ENCODE results near the gene C5orf22. TPM values are rescaled to one million over a fixed set of nuclear protein-coding genes. Genes with fewer than 3 reads are reported as not detected.
A peak's percentile ranks its signal among the peaks of the same experiment; 100 is the strongest.

C5orf22 gene
- total and polyA plus RNA-seq, 2 of the 13 experiments (the other 11 are each of a cell fraction or from before 2014, with no cell fraction given): 14.0 to 21.5 TPM

- no peak for TF ChIP-seq ZNF646 (CRISPR knock-in tag; IDR thresholded peaks at IDR 0.05)
- TF ChIP-seq YY1 (IDR thresholded peaks at IDR 0.05; ENCODE audit: insufficient read depth, insufficient replicate concordance, low read depth, low read length): peak; percentile 53
- TF ChIP-seq HDAC6 (IDR thresholded peaks at IDR 0.05; ENCODE audit: low read depth, low read length): no peak
- no peak for TF ChIP-seq ZNF660 (CRISPR knock-in tag; IDR thresholded peaks at IDR 0.05; ENCODE audit: borderline replicate concordance, low read depth)
- no peak for TF ChIP-seq ZBTB1 (CRISPR knock-in tag; IDR thresholded peaks at IDR 0.05; ENCODE audit: borderline replicate concordance)
- TF ChIP-seq ZBTB37 (CRISPR knock-in tag; IDR thresholded peaks at IDR 0.05): no peak
- no peak for TF ChIP-seq ZBTB4 (CRISPR knock-in tag; IDR thresholded peaks at IDR 0.05; ENCODE audit: borderline replicate concordance)
- peak; percentile 77 for TF ChIP-seq CREB1 (IDR thresholded peaks at IDR 0.05)
- peak; percentile 86 for TF ChIP-seq CREB1 (CRISPR knock-in tag; IDR thresholded peaks at IDR 0.05)
- no peak for TF ChIP-seq MXD4 (CRISPR knock-in tag; IDR thresholded peaks at IDR 0.05)
- no peak for TF ChIP-seq MBNL3 (CRISPR knock-in tag; conservative IDR thresholded peaks at IDR 0.05)
- TF ChIP-seq IKZF1 (IDR thresholded peaks at IDR 0.05): no peak
- TF ChIP-seq ZNF143 (CRISPR knock-in tag; IDR thresholded peaks at IDR 0.05): no peak
- peak; percentile 31; the same call in 1 of the 2 replicates for TF ChIP-seq REPIN1 (CRISPR knock-in tag; IDR thresholded peaks at IDR 0.05; ENCODE audit: borderline replicate concordance, low read depth)
- TF ChIP-seq ZNF260 (CRISPR knock-in tag; IDR thresholded peaks at IDR 0.05; ENCODE audit: borderline replicate concordance, low read depth): no peak
- no peak for TF ChIP-seq JDP2 (CRISPR knock-in tag; IDR thresholded peaks at IDR 0.05; ENCODE audit: borderline replicate concordance)
- TF ChIP-seq BCL3 (CRISPR knock-in tag; IDR thresholded peaks at IDR 0.05): no peak
- no peak for TF ChIP-seq EED (CRISPR knock-in tag; IDR thresholded peaks at IDR 0.05)
These were observed at the start of gene C5orf22, which contains the start of gene DROSHA (continued) for GRCh38 chr5:31531888-31532547.
